Naive thymus-derived CD4-positive, alpha-beta T cell (primary cell): Measurements from ENCODE around the gene VGLL4. TPM values are rescaled to one million over a fixed set of nuclear protein-coding genes. Genes with fewer than 3 reads are reported as not detected.

Experiments used
- ATAC-seq: fragments of 150-1000 bp; cut with Tn5 transposase; 2 replicates; pipeline ENCODE4 v1.10.0; 2021; ENCODE audit warnings: mild to moderate bottlenecking, moderate library complexity
- CTCF ChIA-PET: fragments of 350-600 bp; sonication (Branson Sonifier 250); formaldehyde crosslinking; loops from one replicate; lab custom pipeline; 2021; ENCODE audit warnings: antibody characterized with exemption; lab: Charles Lee
- POLR2A ChIA-PET: fragments of 350-600 bp; sonication (Branson Sonifier 250); formaldehyde crosslinking; loops from one replicate; lab custom pipeline; 2021; ENCODE audit warnings: antibody characterized with exemption, inconsistent platforms; lab: Charles Lee
- DNase-seq, 9 donors: peaks; one replicate each; pipeline versions ENCODE4 v3.0.0 to v3.0.0-alpha.2; 2020 to 2022; ENCODE audit warnings: mixed read lengths in 1 of 9
- H3K27ac ChIP-seq: one replicate; pipeline ENCODE4 v1.7.0; 2013; ENCODE audit warnings: mild to moderate bottlenecking, low read depth, low read length, moderate library complexity
- H3K27me3 ChIP-seq, 2 donors: one replicate each; pipeline ENCODE4 v1.7.0; 2013; ENCODE audit warnings: low read length in 2 of 2, mild to moderate bottlenecking in 2 of 2, moderate library complexity in 2 of 2; ENCODE audit not compliant: control insufficient read depth in 2 of 2, insufficient read depth in 2 of 2
- H3K36me3 ChIP-seq, 3 experiments: 1 replicate in 2 of 3; 2 replicates in 1 of 3; pipeline ENCODE4 v1.7.0; 2013; ENCODE audit warnings: low read length in 3 of 3, mild to moderate bottlenecking in 3 of 3, moderate library complexity in 1 of 3; ENCODE audit not compliant: insufficient read depth in 3 of 3, control insufficient read depth in 2 of 3
- H3K4me1 ChIP-seq, 2 donors: one replicate each; pipeline ENCODE4 v1.7.0; 2013; ENCODE audit warnings: low read length in 2 of 2, mild to moderate bottlenecking in 2 of 2, moderate library complexity in 1 of 2; ENCODE audit not compliant: control insufficient read depth in 2 of 2, insufficient read depth in 2 of 2
- H3K4me3 ChIP-seq: 2 replicates; pipeline ENCODE4 v1.7.0; 2013; ENCODE audit warnings: mild to moderate bottlenecking, low read length
- H3K9me3 ChIP-seq, 3 experiments: 1 replicate in 2 of 3; 2 replicates in 1 of 3; pipeline ENCODE4 v1.7.0; 2013; ENCODE audit warnings: low read length in 3 of 3; ENCODE audit not compliant: control insufficient read depth in 2 of 3
- H3K27ac Mint-ChIP-seq, 9 donors: one replicate each; pipeline ENCODE4 v1.8.0; 2020 to 2022; ENCODE audit warnings: mixed read lengths in 9 of 9, mild to moderate bottlenecking in 8 of 9, moderate library complexity in 5 of 9, inconsistent platforms in 2 of 9
- H3K27me3 Mint-ChIP-seq, 5 donors: one replicate each; pipeline ENCODE4 v1.8.0; 2021 to 2022; ENCODE audit warnings: mixed read lengths in 5 of 5, mild to moderate bottlenecking in 1 of 5
- H3K36me3 Mint-ChIP-seq, 5 donors: one replicate each; pipeline ENCODE4 v1.8.0; 2020 to 2022; ENCODE audit warnings: mixed read lengths in 5 of 5, mild to moderate bottlenecking in 3 of 5, inconsistent platforms in 1 of 5
- H3K4me1 Mint-ChIP-seq, 7 donors: one replicate each; pipeline ENCODE4 v1.8.0; 2020 to 2022; ENCODE audit warnings: mixed read lengths in 7 of 7, mild to moderate bottlenecking in 3 of 7, inconsistent platforms in 1 of 7
- H3K4me3 Mint-ChIP-seq, 10 donors: one replicate each; pipeline ENCODE4 v1.8.0; 2020 to 2022; ENCODE audit warnings: mild to moderate bottlenecking in 10 of 10, mixed read lengths in 10 of 10, moderate library complexity in 6 of 10, inconsistent platforms in 2 of 10
- H3K9me3 Mint-ChIP-seq, 11 donors: one replicate each; pipeline ENCODE4 v1.8.0; 2020 to 2022; ENCODE audit warnings: mixed read lengths in 11 of 11, mild to moderate bottlenecking in 4 of 11, inconsistent platforms in 1 of 11, moderate library complexity in 1 of 11
- intact Hi-C, 2 donors: fragments of 100-400 bp; cut with micrococcal nuclease; formaldehyde crosslinking; loops; one replicate each; pipeline ENCODE4 v1.15.1; 2023
- polyA plus RNA-seq, 2 donors: library from polyadenylated mRNA; unstranded; fragments of 300-500 nt; fragmentation: Illumina TruSeq; gene quantifications; one replicate each; pipeline ENCODE4 v1.2.3, GENCODE V29; 2021
- total RNA-seq, 6 experiments: library from RNA in 5 of 6; stranded (reverse) in 5 of 6; gene quantifications; 1 replicate in 5 of 6; 2 replicates in 1 of 6; pipeline ENCODE4 v1.2.3 and lab custom pipeline; 2021 to 2026

VGLL4 gene
- total and polyA plus RNA-seq, 7 experiments from 2014 or later = 18.6 to 44.8 (median 23.8) TPM

GRCh38 chr3:11607816-11608215 is 35.9 kb downstream of the VGLL4 start:
- H3K36me3 ChIP-seq = peaks cover 0 to 4% (median 0%) of the 10 kb centered on the region in 3 experiments
- Mint-ChIP-seq H3K4me1 (peaks cover 33 to 89% (median 73%) of the 10 kb centered on the region in 7 donors), H3K27me3 (no peaks in the 10 kb centered on the region), H3K4me3 (no peak overlapping the region), H3K36me3 (peaks cover 0 to 30% (median 8%) of the 10 kb centered on the region in 5 donors), H3K27ac (peak overlapping the region in 4 of 9 donors; percentile 19 to 48 (median 40)), H3K9me3 (no peaks in the 10 kb centered on the region)
- ATAC-seq (no peak), DNase-seq (no peak)
- no peak overlapping the region for H3K27ac ChIP-seq
- no peaks in the 10 kb centered on the region for H3K27me3 ChIP-seq
- no peaks in the 10 kb centered on the region for H3K4me1 ChIP-seq
- H3K9me3 ChIP-seq = no peaks in the 10 kb centered on the region
- no peak overlapping the region for H3K4me3 ChIP-seq
- intact Hi-C loops = no loop called here
- POLR2A ChIA-PET = no interaction called here
- CTCF ChIA-PET = no interaction called here

- POLR2A ChIA-PET = interaction anchor here (0.7 kb wide), 1 partner anchor 1799 kb away, joined by 3 read pairs; no protein-coding TSS in a partner anchor
- intact Hi-C loops = no loop called here
- ATAC-seq = no peak
Observed at GRCh38 chr3:11606865-11607440, 36.8 kb downstream of the VGLL4 start.

GRCh38 chr3:11606090-11606784 is 37.5 kb downstream of the VGLL4 start:
- H3K4me1 Mint-ChIP-seq = peaks cover 35 to 82% (median 68%) of the 10 kb centered on the region in 7 donors
- DNase-seq (no peak), ATAC-seq (no peak)
- CTCF ChIA-PET = interaction anchor here (0.6 to 0.7 kb wide), 2 partner anchors 28 to 37 kb away, joined by 3 read pairs; no protein-coding TSS in a partner anchor
- POLR2A ChIA-PET = interaction anchor here (0.7 kb wide), 1 partner anchor 1798 kb away, joined by 3 read pairs; no protein-coding TSS in a partner anchor
- peak overlapping the region in 5 of 9 donors; percentile 13 to 58 (median 22) for H3K27ac Mint-ChIP-seq
- intact Hi-C loops = no loop called here
- no peaks in the 10 kb centered on the region for H3K27me3 Mint-ChIP-seq
- H3K4me3 ChIP-seq = no peak overlapping the region
- H3K27ac ChIP-seq = no peak overlapping the region
- peaks cover 0 to 41% (median 7%) of the 10 kb centered on the region in 5 donors for H3K36me3 Mint-ChIP-seq
- no peaks in the 10 kb centered on the region for H3K27me3 ChIP-seq
- peaks cover 0 to 6% (median 0%) of the 10 kb centered on the region in 3 experiments for H3K36me3 ChIP-seq
- no peaks in the 10 kb centered on the region for H3K9me3 ChIP-seq
- H3K4me3 Mint-ChIP-seq = no peak overlapping the region
- H3K4me1 ChIP-seq = no peaks in the 10 kb centered on the region
- no peaks in the 10 kb centered on the region for H3K9me3 Mint-ChIP-seq

More at GRCh38 chr3:11606865-11607440, 36.8 kb downstream of the VGLL4 start:
- Histone ChIP-seq H3K4me1 (no peaks in the 10 kb centered on the region), H3K9me3 (no peaks in the 10 kb centered on the region), H3K27ac (no peak overlapping the region), H3K36me3 (no peaks in the 10 kb centered on the region), H3K27me3 (no peaks in the 10 kb centered on the region), H3K4me3 (no peak overlapping the region)
- Mint-ChIP-seq H3K27ac (peak overlapping the region in 8 of 9 donors; percentile 2 to 74 (median 34)), H3K27me3 (no peaks in the 10 kb centered on the region), H3K9me3 (no peaks in the 10 kb centered on the region), H3K4me3 (no peak overlapping the region), H3K4me1 (peaks cover 35 to 85% (median 71%) of the 10 kb centered on the region in 7 donors), H3K36me3 (peaks cover 0 to 33% (median 4%) of the 10 kb centered on the region in 5 donors)
- DNase-seq = no peak
- CTCF ChIA-PET = interaction anchor here (0.6 to 0.7 kb wide), 2 partner anchors 28 to 36 kb away, joined by 3 read pairs; no protein-coding TSS in a partner anchor

- POLR2A ChIA-PET = no interaction called here
- Mint-ChIP-seq H3K36me3 (peaks cover 0 to 45% (median 14%) of the 10 kb centered on the region in 5 donors), H3K9me3 (no peaks in the 10 kb centered on the region), H3K4me3 (no peak overlapping the region), H3K4me1 (peaks cover 32 to 74% (median 59%) of the 10 kb centered on the region in 7 donors), H3K27me3 (no peaks in the 10 kb centered on the region), H3K27ac (peak overlapping the region in 4 of 9 donors; percentile 4 to 87 (median 24))
- no peak for DNase-seq
- H3K4me3 ChIP-seq = no peak overlapping the region
- ATAC-seq = no peak
- H3K9me3 ChIP-seq = no peaks in the 10 kb centered on the region
- H3K27me3 ChIP-seq = no peaks in the 10 kb centered on the region
- H3K27ac ChIP-seq = no peak overlapping the region
- H3K36me3 ChIP-seq = peaks cover 0 to 14% (median 7%) of the 10 kb centered on the region in 3 experiments
- no peaks in the 10 kb centered on the region for H3K4me1 ChIP-seq
- CTCF ChIA-PET = no interaction called here
- intact Hi-C loops = no loop called here
Observed at GRCh38 chr3:11605398-11605797, 38.3 kb downstream of the VGLL4 start.

- peaks cover 0 to 49% (median 19%) of the 10 kb centered on the region in 5 donors for H3K36me3 Mint-ChIP-seq
- ChIA-PET POLR2A (no interaction called here), CTCF (no interaction called here)
- no peaks in the 10 kb centered on the region for H3K9me3 ChIP-seq
- no peak for ATAC-seq
- no peak for DNase-seq
- no peaks in the 10 kb centered on the region for H3K27me3 Mint-ChIP-seq
- no peak overlapping the region for H3K4me3 ChIP-seq
- no peak overlapping the region for H3K27ac ChIP-seq
- H3K27me3 ChIP-seq = no peaks in the 10 kb centered on the region
- intact Hi-C loops = no loop called here
- peaks cover 23 to 63% (median 49%) of the 10 kb centered on the region in 7 donors for H3K4me1 Mint-ChIP-seq
- no peaks in the 10 kb centered on the region for H3K4me1 ChIP-seq
- H3K4me3 Mint-ChIP-seq = no peak overlapping the region
- H3K27ac Mint-ChIP-seq = peak overlapping the region in 3 of 9 donors; percentile 20 to 50 (median 33)
- H3K36me3 ChIP-seq = peaks cover 0 to 20% (median 7%) of the 10 kb centered on the region in 3 experiments
- no peaks in the 10 kb centered on the region for H3K9me3 Mint-ChIP-seq
Observed at GRCh38 chr3:11604139-11604892, 39.4 kb downstream of the VGLL4 start.

GRCh38 chr3:11603628-11604027 is 40.1 kb downstream of the VGLL4 start:
- Mint-ChIP-seq H3K27me3 (no peaks in the 10 kb centered on the region), H3K4me3 (no peak overlapping the region), H3K27ac (peak overlapping the region in 1 of 9 donors; percentile 19), H3K36me3 (peaks cover 3 to 52% (median 23%) of the 10 kb centered on the region in 5 donors), H3K4me1 (peaks cover 25 to 62% (median 48%) of the 10 kb centered on the region in 7 donors), H3K9me3 (no peaks in the 10 kb centered on the region)
- no peaks in the 10 kb centered on the region for H3K27me3 ChIP-seq
- H3K4me3 ChIP-seq = no peak overlapping the region
- H3K36me3 ChIP-seq = peaks cover 0 to 20% (median 7%) of the 10 kb centered on the region in 3 experiments
- DNase-seq (no peak), ATAC-seq (no peak)
- no peaks in the 10 kb centered on the region for H3K4me1 ChIP-seq
- H3K27ac ChIP-seq = no peak overlapping the region
- CTCF ChIA-PET = no interaction called here
- H3K9me3 ChIP-seq = no peaks in the 10 kb centered on the region
- POLR2A ChIA-PET = no interaction called here
- intact Hi-C loops = no loop called here
